ENCODE results near the gene RNF111. TPM values are rescaled to one million over a fixed set of nuclear protein-coding genes. Genes with fewer than 3 reads are reported as not detected.
A peak's percentile ranks its signal among the peaks of the same experiment; 100 is the strongest.

RNF111 gene
- total and polyA plus RNA-seq, 2 donors from 2014 or later = 8.7 to 33.0 TPM

DNA sequence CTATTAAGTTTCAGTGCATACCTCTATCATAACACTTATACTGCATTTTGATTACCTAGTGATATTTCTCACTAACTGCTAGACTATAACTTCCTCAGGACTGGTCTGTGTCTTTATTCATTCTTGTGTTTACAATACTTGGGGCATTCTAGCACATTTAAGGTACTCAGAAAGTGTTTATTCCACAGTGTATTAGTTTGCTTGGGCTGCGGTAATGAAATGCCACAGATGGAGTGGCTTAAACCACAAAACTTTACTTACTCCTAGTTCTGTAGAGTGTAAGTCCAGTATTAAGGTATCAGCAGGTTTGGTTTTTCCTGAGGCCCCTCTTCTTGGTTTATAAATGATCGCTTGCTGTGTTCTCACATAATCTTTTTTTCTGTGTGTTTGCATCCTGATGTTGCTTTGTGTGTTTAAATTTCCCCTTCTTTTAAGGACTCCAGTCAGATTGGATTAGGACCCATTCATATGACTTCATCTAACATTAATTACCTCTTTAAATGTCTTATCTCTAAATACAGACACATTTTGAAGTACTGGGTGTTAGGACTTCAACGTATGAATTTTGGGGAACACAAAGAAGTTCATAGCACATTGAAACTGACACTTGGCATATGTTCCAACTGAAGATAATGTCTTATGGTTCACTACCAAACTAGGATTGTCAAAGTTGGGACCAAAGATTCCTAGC is 23.9 kb downstream of the RNF111 start:
- Histone ChIP-seq H3K9ac (ENCODE audit: low read length in 3 of 3) (no peak overlapping the region), H3K4me1 (ENCODE audit: control insufficient read depth in 2 of 3, insufficient read depth in 2 of 3, low read depth in 1 of 3, low read length in 3 of 3) (peaks cover 0 to 5% (median 2%) of the 10 kb centered on the region in 3 donors), H3K27me3 (ENCODE audit: control insufficient read depth, insufficient read depth, low read length) (no peaks in the 10 kb centered on the region), H3K36me3 (ENCODE audit: control insufficient read depth in 2 of 3, insufficient read depth in 3 of 3, low read length in 3 of 3) (no peaks in the 10 kb centered on the region), H3K9me3 (ENCODE audit: control insufficient read depth in 2 of 3, insufficient read depth in 1 of 3, low read length in 3 of 3) (no peaks in the 10 kb centered on the region), H3K27ac (ENCODE audit: low read depth in 2 of 2, low read length in 2 of 2) (no peak overlapping the region), H3K4me3 (ENCODE audit: low read length in 3 of 3) (no peak overlapping the region)
- TF ChIP-seq, protein P1, sequence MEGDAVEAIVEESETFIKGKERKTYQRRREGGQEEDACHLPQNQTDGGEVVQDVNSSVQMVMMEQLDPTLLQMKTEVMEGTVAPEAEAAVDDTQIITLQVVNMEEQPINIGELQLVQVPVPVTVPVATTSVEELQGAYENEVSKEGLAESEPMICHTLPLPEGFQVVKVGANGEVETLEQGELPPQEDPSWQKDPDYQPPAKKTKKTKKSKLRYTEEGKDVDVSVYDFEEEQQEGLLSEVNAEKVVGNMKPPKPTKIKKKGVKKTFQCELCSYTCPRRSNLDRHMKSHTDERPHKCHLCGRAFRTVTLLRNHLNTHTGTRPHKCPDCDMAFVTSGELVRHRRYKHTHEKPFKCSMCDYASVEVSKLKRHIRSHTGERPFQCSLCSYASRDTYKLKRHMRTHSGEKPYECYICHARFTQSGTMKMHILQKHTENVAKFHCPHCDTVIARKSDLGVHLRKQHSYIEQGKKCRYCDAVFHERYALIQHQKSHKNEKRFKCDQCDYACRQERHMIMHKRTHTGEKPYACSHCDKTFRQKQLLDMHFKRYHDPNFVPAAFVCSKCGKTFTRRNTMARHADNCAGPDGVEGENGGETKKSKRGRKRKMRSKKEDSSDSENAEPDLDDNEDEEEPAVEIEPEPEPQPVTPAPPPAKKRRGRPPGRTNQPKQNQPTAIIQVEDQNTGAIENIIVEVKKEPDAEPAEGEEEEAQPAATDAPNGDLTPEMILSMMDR (IDR thresholded peaks at IDR 0.05; ENCODE audit: borderline replicate concordance, extremely low read depth, insufficient read depth) = no peak
- intact Hi-C loops (cut with DNase I) = no loop called here
- no peak for DNase-seq
- FAIRE-seq = no peak

DNA sequence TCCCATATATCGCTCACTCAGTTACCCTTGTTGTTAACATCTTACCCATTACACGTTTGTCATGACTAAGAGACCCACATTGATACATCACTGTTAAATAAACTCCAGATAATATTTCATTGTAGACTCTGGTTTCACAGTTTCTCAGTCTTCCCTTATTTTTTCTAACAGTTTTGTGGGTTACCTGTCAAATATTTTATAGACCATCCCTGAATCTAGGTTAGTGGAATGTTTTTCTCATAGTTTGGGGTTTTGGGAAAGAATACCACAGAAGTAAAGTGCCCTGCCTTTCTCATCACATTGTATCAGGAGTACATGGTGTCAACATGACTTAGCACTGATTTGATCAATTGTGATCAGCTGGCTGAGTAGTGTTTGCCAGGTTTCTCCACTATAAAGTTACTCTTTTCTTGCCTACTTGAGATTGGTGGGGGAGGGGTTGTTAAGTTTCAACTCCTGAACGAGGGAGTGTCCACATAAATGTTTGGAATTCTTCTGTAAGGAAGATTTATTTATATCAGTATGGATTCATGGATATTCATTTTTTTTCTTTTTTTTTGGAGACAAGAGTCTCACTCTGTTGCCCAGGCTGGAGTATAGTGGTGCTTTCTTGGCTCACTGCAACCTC is 25.9 kb downstream of the RNF111 start:
- intact Hi-C loops (cut with DNase I) = no loop called here
- H3K9me3 ChIP-seq (ENCODE audit: control insufficient read depth in 2 of 3, insufficient read depth in 1 of 3, low read length in 3 of 3) = no peaks in the 10 kb centered on the region
- TF ChIP-seq, protein P1 (IDR thresholded peaks at IDR 0.05; ENCODE audit: borderline replicate concordance, extremely low read depth, insufficient read depth) = no peak
- FAIRE-seq (no peak), DNase-seq (peak in 1 of 5 donors; percentile 18)
- H3K9ac ChIP-seq (ENCODE audit: low read length in 3 of 3) = no peak overlapping the region
- H3K4me1 ChIP-seq (ENCODE audit: control insufficient read depth in 2 of 3, insufficient read depth in 2 of 3, low read depth in 1 of 3, low read length in 3 of 3) = peaks cover 0 to 5% (median 2%) of the 10 kb centered on the region in 3 donors
- H3K36me3 ChIP-seq (ENCODE audit: control insufficient read depth in 2 of 3, insufficient read depth in 3 of 3, low read length in 3 of 3) = no peaks in the 10 kb centered on the region
- no peak overlapping the region for H3K4me3 ChIP-seq (ENCODE audit: low read length in 3 of 3)
- H3K27me3 ChIP-seq (ENCODE audit: control insufficient read depth, insufficient read depth, low read length) = no peaks in the 10 kb centered on the region
- no peak overlapping the region for H3K27ac ChIP-seq (ENCODE audit: low read depth in 2 of 2, low read length in 2 of 2)

DNA sequence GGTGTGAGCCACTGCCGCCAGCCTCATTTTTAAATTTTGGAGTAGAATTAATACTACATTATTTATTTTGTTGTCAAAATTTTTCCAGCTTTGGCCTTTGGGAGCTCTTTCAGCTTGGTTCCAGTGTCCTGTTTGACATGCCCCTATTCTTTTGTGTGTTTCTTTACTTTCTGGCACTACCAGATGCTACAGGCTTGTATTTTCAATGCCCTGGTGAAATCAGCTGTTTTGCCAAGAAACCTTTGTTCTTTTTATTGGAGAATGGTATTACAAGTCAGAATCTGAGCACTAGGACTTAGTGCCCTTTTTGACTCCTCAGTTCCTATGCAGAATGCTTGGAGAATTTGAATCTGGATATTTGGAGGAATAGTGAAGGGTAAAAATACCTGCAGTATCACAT is 26.6 kb downstream of the RNF111 start:
- H3K9ac ChIP-seq (ENCODE audit: low read length in 3 of 3) = no peak overlapping the region
- DNase-seq (no peak), FAIRE-seq (no peak)
- H3K4me3 ChIP-seq (ENCODE audit: low read length in 3 of 3) = no peak overlapping the region
- intact Hi-C loops (cut with DNase I) = no loop called here
- no peak overlapping the region for H3K27ac ChIP-seq (ENCODE audit: low read depth in 2 of 2, low read length in 2 of 2)
- no peaks in the 10 kb centered on the region for H3K36me3 ChIP-seq (ENCODE audit: control insufficient read depth in 2 of 3, insufficient read depth in 3 of 3, low read length in 3 of 3)
- H3K9me3 ChIP-seq (ENCODE audit: control insufficient read depth in 2 of 3, insufficient read depth in 1 of 3, low read length in 3 of 3) = no peaks in the 10 kb centered on the region
- TF ChIP-seq, protein P1 (IDR thresholded peaks at IDR 0.05; ENCODE audit: borderline replicate concordance, extremely low read depth, insufficient read depth) = no peak
- H3K27me3 ChIP-seq (ENCODE audit: control insufficient read depth, insufficient read depth, low read length) = no peaks in the 10 kb centered on the region
- peaks cover 0 to 5% (median 2%) of the 10 kb centered on the region in 3 donors for H3K4me1 ChIP-seq (ENCODE audit: control insufficient read depth in 2 of 3, insufficient read depth in 2 of 3, low read depth in 1 of 3, low read length in 3 of 3)
